Fibroblast of lung (primary cell): ENCODE data around the gene SLC1A7. TPM values are rescaled to one million over a fixed set of nuclear protein-coding genes. Genes with fewer than 3 reads are reported as not detected.

Experiments used
- DNase-seq, 2 donors: peaks; one replicate each; pipeline versions ENCODE4 v3.0.0 to v3.0.0-alpha.2; 2010; ENCODE audit warnings: low read depth in 2 of 2
- H2AFZ ChIP-seq: 2 replicates; pipeline ENCODE4 v1.5.1; 2012; ENCODE audit warnings: low read length, control low read depth, inconsistent platforms
- H3K27ac ChIP-seq: 2 replicates; pipeline ENCODE4 v1.5.1; 2011; ENCODE audit warnings: low read length, control low read depth; ENCODE audit not compliant: insufficient read depth
- H3K27me3 ChIP-seq: 2 replicates; pipeline ENCODE4 v1.5.1; 2011; ENCODE audit warnings: mild to moderate bottlenecking, low read length; ENCODE audit not compliant: control insufficient read depth, insufficient read depth
- H3K36me3 ChIP-seq: 2 replicates; pipeline ENCODE4 v1.5.1; 2011; ENCODE audit warnings: low read length; ENCODE audit not compliant: control insufficient read depth, insufficient read depth
- H3K4me1 ChIP-seq: 2 replicates; pipeline ENCODE4 v1.5.1; 2011; ENCODE audit warnings: low read length; ENCODE audit not compliant: control insufficient read depth, insufficient read depth; ENCODE audit errors: extremely low read depth
- H3K4me2 ChIP-seq: 2 replicates; pipeline ENCODE4 v1.5.1; 2011; ENCODE audit warnings: low read length, control low read depth; ENCODE audit not compliant: insufficient read depth; ENCODE audit errors: extremely low read depth
- H3K4me3 ChIP-seq, 4 experiments: fragments of 200-600 bp in 1 of 4; sonication (generic) in 1 of 4; replicated peaks in 1 of 4; 2 replicates each; pipeline ENCODE4 v1.5.1; 2011 to 2016; ENCODE audit warnings: low read length in 4 of 4, low read depth in 3 of 4, mild to moderate bottlenecking in 3 of 4, control low read depth in 2 of 4, inconsistent platforms in 1 of 4, mixed read lengths in 1 of 4; ENCODE audit not compliant: insufficient read depth in 1 of 4; ENCODE audit errors: control extremely low read depth in 1 of 4
- H3K79me2 ChIP-seq: 2 replicates; pipeline ENCODE4 v1.5.1; 2012; ENCODE audit warnings: mild to moderate bottlenecking, low read length, inconsistent platforms; ENCODE audit not compliant: control insufficient read depth, insufficient read depth
- H3K9ac ChIP-seq: 2 replicates; pipeline ENCODE4 v1.5.1; 2011; ENCODE audit warnings: mild to moderate bottlenecking, low read length, control low read depth; ENCODE audit not compliant: insufficient read depth
- H3K9me3 ChIP-seq: 2 replicates; pipeline ENCODE4 v1.5.1; 2012; ENCODE audit warnings: low read depth, low read length; ENCODE audit not compliant: control insufficient read depth, insufficient read depth
- H4K20me1 ChIP-seq: 2 replicates; pipeline ENCODE4 v1.5.1; 2011; ENCODE audit warnings: low read length; ENCODE audit not compliant: control insufficient read depth, insufficient read depth; ENCODE audit errors: extremely low read depth
- CTCF ChIP-seq, 2 donors: IDR thresholded peaks in 1 of 2; conservative IDR thresholded peaks in 1 of 2; 1 replicate in 1 of 2; 2 replicates in 1 of 2; pipeline ENCODE4 v1.5.1; 2011 to 2012; ENCODE audit warnings: low read length in 2 of 2, control low read depth in 1 of 2, inconsistent platforms in 1 of 2, low read depth in 1 of 2, mild to moderate bottlenecking in 1 of 2
- EZH2 ChIP-seq: IDR thresholded peaks from 2 replicates; pipeline ENCODE4 v1.5.1; 2012; ENCODE audit warnings: low read length, control low read depth, mild to moderate bottlenecking; ENCODE audit errors: missing control alignments
- polyA plus RNA-seq, 2 donors: library from polyadenylated mRNA; depleted of rRNA in 1 of 2; stranded (reverse) in 1 of 2; unstranded in 1 of 2; fragments of >200 nt; gene quantifications; 2 replicates each; pipeline ENCODE4 v1.2.1, GENCODE V29; 2011 to 2012; ENCODE audit warnings: missing spikeins in 1 of 2
- total RNA-seq: library from RNA; depleted of rRNA; stranded (reverse); fragments of >200 nt; gene quantifications from 2 replicates; pipeline ENCODE4 v1.2.1, GENCODE V29; 2014

SLC1A7 gene
- total and polyA plus RNA-seq, 2 donors (not counting 1 experiment from before 2014, with no cell fraction given): 0.15 to 0.33 TPM

- Histone ChIP-seq H3K4me2 (no peak overlapping the region), H3K27ac (no peak overlapping the region), H3K4me3 (no peak overlapping the region), H3K4me1 (peaks cover 6% of the 10 kb centered on the region), H3K36me3 (no peaks in the 10 kb centered on the region), H3K27me3 (no peaks in the 10 kb centered on the region), H4K20me1 (no peaks in the 10 kb centered on the region), H3K9ac (no peak overlapping the region), H3K9me3 (peaks cover 8% of the 10 kb centered on the region), H3K79me2 (no peaks in the 10 kb centered on the region), H2AFZ (no peak overlapping the region)
- DNase-seq: no peak
- TF ChIP-seq CTCF (conservative IDR thresholded peaks at IDR 0.05 in 1 of 2, IDR thresholded peaks at IDR 0.05 in 1 of 2; ENCODE audit: low read depth in 1 of 2, low read length in 2 of 2) (no peak), EZH2 (no peak)
Observed at GRCh38 chr1:53092659-53093450, 49.6 kb downstream of the SLC1A7 start.

GRCh38 chr1:53091841-53092645 lies 50.4 kb downstream of the SLC1A7 start:
- Histone ChIP-seq H3K27me3 (no peaks in the 10 kb centered on the region), H3K4me1 (peaks cover 6% of the 10 kb centered on the region), H3K9me3 (peaks cover 4% of the 10 kb centered on the region), H2AFZ (no peak overlapping the region), H4K20me1 (no peaks in the 10 kb centered on the region), H3K27ac (no peak overlapping the region), H3K79me2 (no peaks in the 10 kb centered on the region), H3K4me2 (no peak overlapping the region), H3K36me3 (no peaks in the 10 kb centered on the region), H3K9ac (no peak overlapping the region), H3K4me3 (no peak overlapping the region)
- peak in 1 of 2 donors; percentile 55 for DNase-seq
- TF ChIP-seq EZH2 (no peak), CTCF (conservative IDR thresholded peaks at IDR 0.05 in 1 of 2, IDR thresholded peaks at IDR 0.05 in 1 of 2; ENCODE audit: low read depth in 1 of 2, low read length in 2 of 2) (no peak)
